Sigmoid colon (tissue), 3 donors: ENCODE results near the gene MRPL44.

Source experiments
- CTCF ChIP-seq, 4 experiments: fragments of 450-650 bp in 3 of 4; fragments of 200-600 bp in 1 of 4; IDR thresholded peaks; one replicate each; pipeline ENCODE4 v1.5.1; 2016 to 2019; ENCODE audit warnings: antibody characterized with exemption in 4 of 4, mild to moderate bottlenecking in 3 of 4, moderate library complexity in 2 of 4
- POLR2A ChIP-seq, 2 donors: fragments of 450-650 bp; IDR thresholded peaks; one replicate each; pipeline ENCODE4 v1.6.1; 2016; ENCODE audit warnings: antibody characterized with exemption in 2 of 2, mild to moderate bottlenecking in 2 of 2, moderate library complexity in 2 of 2

- TF ChIP-seq POLR2A (IDR thresholded peaks at IDR 0.05): no peak
- TF ChIP-seq CTCF (IDR thresholded peaks at IDR 0.05): no peak
Measured at GRCh38 chr2:223980397-223980735, 23.1 kb downstream of the MRPL44 start.
